Activated B cell treated with CpG ODN at 0.5 μM for 24 hours (primary cell): ENCODE measurements around the gene SCAMP4. TPM values are rescaled to one million over a fixed set of nuclear protein-coding genes. Genes with fewer than 3 reads are reported as not detected.

ENCODE experiments used
- ATAC-seq: fragments of 200-7000 bp; cut with Tn5 transposase; one replicate; pipeline ENCODE4 v1.10.0; 2021; ENCODE audit warnings: low read depth, mild to moderate bottlenecking, moderate library complexity
- CTCF ChIA-PET: fragments of 350-600 bp; sonication (Branson Sonifier 250); formaldehyde crosslinking; loops from one replicate; lab custom pipeline; 2021; ENCODE audit warnings: antibody characterized with exemption; lab: Charles Lee
- POLR2A ChIA-PET: fragments of 350-600 bp; sonication (Branson Sonifier 250); formaldehyde crosslinking; loops from one replicate; lab custom pipeline; 2021; ENCODE audit warnings: antibody characterized with exemption; lab: Charles Lee
- DNase-seq: peaks from one replicate; pipeline ENCODE4 v3.0.0; 2022
- H3K27ac Mint-ChIP-seq: one replicate; pipeline ENCODE4 v1.8.0; 2020; ENCODE audit warnings: mixed read lengths
- H3K27me3 Mint-ChIP-seq: one replicate; pipeline ENCODE4 v1.8.0; 2021; ENCODE audit warnings: mixed read lengths
- H3K36me3 Mint-ChIP-seq: one replicate; pipeline ENCODE4 v1.8.0; 2021; ENCODE audit warnings: low read depth, mixed read lengths
- H3K4me1 Mint-ChIP-seq: one replicate; pipeline ENCODE4 v1.8.0; 2021; ENCODE audit warnings: mixed read lengths
- H3K4me3 Mint-ChIP-seq: one replicate; pipeline ENCODE4 v1.8.0; 2020; ENCODE audit warnings: mild to moderate bottlenecking, mixed read lengths
- H3K9me3 Mint-ChIP-seq: one replicate; pipeline ENCODE4 v1.8.0; 2020; ENCODE audit warnings: mixed read lengths
- intact Hi-C: fragments of 100-400 bp; cut with micrococcal nuclease; formaldehyde crosslinking; loops from one replicate; pipeline ENCODE4 v1.15.1; 2024
- total RNA-seq: library from RNA; stranded (reverse); gene quantifications from 2 replicates; pipeline ENCODE4 v1.2.3, GENCODE V29; 2022
- TF ChIP-seq, protein P1 (sequence below): fragments of 200-600 bp; IDR thresholded peaks from one replicate; pipeline ENCODE4 v1.8.0; 2022; ENCODE audit warnings: antibody characterized with exemption, mild to moderate bottlenecking

The SCAMP4 gene
- total RNA-seq, 1 donor from 2014 or later, result 59.7 TPM

DNA sequence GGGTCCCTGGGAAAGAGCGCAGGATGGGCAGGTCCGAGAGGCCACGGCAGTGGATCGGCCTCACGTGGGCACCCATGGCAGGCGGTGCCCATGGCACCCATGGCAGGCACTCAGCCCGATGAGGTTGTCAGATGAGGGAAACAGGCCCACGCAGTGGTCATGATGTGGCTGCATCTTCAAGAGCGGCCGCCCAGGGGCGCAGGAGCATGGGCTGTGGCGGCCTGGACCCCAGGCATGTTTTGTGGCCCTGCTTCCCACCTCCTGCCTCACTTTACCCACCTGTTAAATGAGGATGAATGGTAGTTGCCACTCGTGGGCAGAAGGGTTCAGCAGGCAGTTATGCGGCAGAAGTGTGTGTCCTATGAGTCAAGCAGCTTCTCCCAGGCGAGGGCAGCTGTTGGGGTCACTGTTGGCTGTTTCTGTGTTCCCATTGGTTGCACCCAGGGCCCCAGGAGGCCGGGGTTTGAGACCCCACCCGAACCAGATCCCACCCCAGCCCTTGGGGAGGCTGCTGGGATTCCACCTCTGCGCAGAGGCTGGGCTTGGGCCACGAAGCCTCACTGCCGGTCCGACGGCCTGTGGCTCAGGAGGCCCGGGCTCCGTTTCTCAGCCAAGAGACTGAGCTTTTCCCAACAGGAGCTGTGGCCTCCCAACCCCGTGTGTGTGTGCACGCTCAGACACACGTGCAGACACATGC lies 65.8 kb downstream of the SCAMP4 start:
- H3K4me1 Mint-ChIP-seq, result peaks cover 20% of the 10 kb centered on the region
- ATAC-seq (no peak), DNase-seq (no peak)
- H3K36me3 Mint-ChIP-seq, result peaks cover 50% of the 10 kb centered on the region
- ChIA-PET CTCF (no interaction called here), POLR2A (no interaction called here)
- H3K27me3 Mint-ChIP-seq, result no peaks in the 10 kb centered on the region
- H3K4me3 Mint-ChIP-seq, result no peak overlapping the region
- no peaks in the 10 kb centered on the region for H3K9me3 Mint-ChIP-seq
- H3K27ac Mint-ChIP-seq, result no peak overlapping the region
- intact Hi-C loops, result no loop called here
- TF ChIP-seq, protein P1, sequence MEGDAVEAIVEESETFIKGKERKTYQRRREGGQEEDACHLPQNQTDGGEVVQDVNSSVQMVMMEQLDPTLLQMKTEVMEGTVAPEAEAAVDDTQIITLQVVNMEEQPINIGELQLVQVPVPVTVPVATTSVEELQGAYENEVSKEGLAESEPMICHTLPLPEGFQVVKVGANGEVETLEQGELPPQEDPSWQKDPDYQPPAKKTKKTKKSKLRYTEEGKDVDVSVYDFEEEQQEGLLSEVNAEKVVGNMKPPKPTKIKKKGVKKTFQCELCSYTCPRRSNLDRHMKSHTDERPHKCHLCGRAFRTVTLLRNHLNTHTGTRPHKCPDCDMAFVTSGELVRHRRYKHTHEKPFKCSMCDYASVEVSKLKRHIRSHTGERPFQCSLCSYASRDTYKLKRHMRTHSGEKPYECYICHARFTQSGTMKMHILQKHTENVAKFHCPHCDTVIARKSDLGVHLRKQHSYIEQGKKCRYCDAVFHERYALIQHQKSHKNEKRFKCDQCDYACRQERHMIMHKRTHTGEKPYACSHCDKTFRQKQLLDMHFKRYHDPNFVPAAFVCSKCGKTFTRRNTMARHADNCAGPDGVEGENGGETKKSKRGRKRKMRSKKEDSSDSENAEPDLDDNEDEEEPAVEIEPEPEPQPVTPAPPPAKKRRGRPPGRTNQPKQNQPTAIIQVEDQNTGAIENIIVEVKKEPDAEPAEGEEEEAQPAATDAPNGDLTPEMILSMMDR, result no peak

DNA sequence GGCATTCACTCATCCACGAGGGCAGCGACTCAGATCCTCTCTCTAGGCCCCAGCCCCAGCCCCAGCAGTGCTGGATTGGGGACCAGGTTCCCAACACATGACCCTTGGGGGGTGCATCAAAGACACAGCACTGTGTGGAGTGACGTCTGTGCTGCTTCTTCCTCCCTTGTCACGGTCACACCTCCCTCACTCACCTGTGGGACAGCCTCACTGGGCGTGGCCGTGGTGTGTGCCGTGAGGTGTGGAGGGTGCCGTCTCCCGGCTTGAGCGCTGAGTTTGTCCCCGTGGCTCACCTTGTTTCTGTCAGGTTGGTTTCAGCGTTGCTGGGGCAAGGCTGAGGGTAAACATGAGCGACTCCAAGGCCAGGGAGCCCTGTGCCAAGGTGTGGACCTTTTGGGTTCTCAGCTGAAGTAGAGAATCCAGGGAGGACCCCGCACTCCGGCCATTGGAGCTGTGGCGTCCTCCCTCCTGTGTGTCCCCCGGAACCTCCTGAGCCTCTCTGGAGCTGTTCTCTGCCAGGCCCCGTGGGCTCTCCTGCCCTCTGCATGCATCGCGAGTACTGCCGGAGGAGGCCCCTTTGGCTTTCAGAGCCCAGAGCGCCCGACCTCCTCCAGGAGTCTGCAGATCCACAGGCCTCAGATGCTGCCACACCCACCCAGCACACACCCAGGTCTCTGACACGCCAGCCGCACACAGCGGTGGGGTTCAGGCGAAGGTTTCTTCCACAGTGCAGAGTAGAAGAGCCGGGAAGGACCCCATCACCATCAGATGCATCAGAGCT lies 69.4 kb downstream of the SCAMP4 start:
- ATAC-seq (no peak), DNase-seq (no peak)
- Mint-ChIP-seq H3K27ac (no peak overlapping the region), H3K36me3 (peaks cover 47% of the 10 kb centered on the region), H3K9me3 (no peaks in the 10 kb centered on the region), H3K4me1 (peaks cover 10% of the 10 kb centered on the region), H3K27me3 (no peaks in the 10 kb centered on the region), H3K4me3 (no peak overlapping the region)
- TF ChIP-seq, protein P1, result no peak
- POLR2A ChIA-PET, result interaction anchor here (0.6 kb wide), 1 partner anchor 47 kb away, joined by 6 read pairs; no protein-coding TSS in a partner anchor
- CTCF ChIA-PET, result no interaction called here
- intact Hi-C loops, result no loop called here

DNA sequence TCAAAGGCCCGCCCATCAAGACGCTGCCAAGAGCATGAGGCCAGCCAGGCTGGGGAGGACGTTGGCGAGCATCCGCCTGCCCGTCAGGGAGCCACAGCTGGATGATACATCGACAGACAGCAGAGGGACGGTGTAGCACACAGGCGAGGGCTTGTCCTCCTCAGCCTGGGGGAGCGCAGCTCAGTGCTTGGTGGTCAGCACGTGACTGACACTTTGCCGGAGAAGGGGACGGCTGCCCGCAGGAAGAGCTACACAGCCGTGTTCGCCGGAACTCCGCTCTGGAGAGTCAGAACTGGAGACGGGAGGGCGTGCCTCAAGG lies 69.9 kb downstream of the SCAMP4 start:
- DNase-seq (no peak), ATAC-seq (no peak)
- no peak overlapping the region for H3K27ac Mint-ChIP-seq
- CTCF ChIA-PET, result no interaction called here
- H3K36me3 Mint-ChIP-seq, result peaks cover 44% of the 10 kb centered on the region
- no peaks in the 10 kb centered on the region for H3K27me3 Mint-ChIP-seq
- TF ChIP-seq, protein P1, result no peak
- H3K4me3 Mint-ChIP-seq, result no peak overlapping the region
- H3K4me1 Mint-ChIP-seq, result peaks cover 10% of the 10 kb centered on the region
- H3K9me3 Mint-ChIP-seq, result no peaks in the 10 kb centered on the region
- intact Hi-C loops, result no loop called here
- POLR2A ChIA-PET, result interaction anchor here (0.6 kb wide), 1 partner anchor 46 kb away, joined by 6 read pairs; no protein-coding TSS in a partner anchor

Other genes with a start within 250 kb of the SCAMP4 start
- gene ONECUT3, start 151.9 kb upstream of the SCAMP4 start, total RNA-seq, result not detected in 2 replicates
- gene ATP8B3, start 93.1 kb upstream of the SCAMP4 start, total RNA-seq, result 2.3 and 3.9 TPM in 2 replicates
- gene REXO1, start 56.9 kb upstream of the SCAMP4 start, total RNA-seq, result 56.3 and 69.6 TPM in 2 replicates
- gene KLF16, start 41.8 kb upstream of the SCAMP4 start, total RNA-seq, result 21.5 and 25.2 TPM in 2 replicates
- gene ABHD17A, start 19.9 kb upstream of the SCAMP4 start, total RNA-seq, result 57.4 and 64.3 TPM in 2 replicates
- gene ADAT3, start within 50 bp of the SCAMP4 start, total RNA-seq, result 8.5 and 14.1 TPM in 2 replicates
- 83.1 and 89.1 TPM in 2 replicates for gene CSNK1G2, start 35.8 kb downstream of the SCAMP4 start, total RNA-seq
- 55.1 and 57.3 TPM in 2 replicates for gene BTBD2, start 110.3 kb downstream of the SCAMP4 start, total RNA-seq
- 1,134 and 1,197 TPM in 2 replicates for gene MKNK2, start 145.8 kb downstream of the SCAMP4 start, total RNA-seq
- 179 and 189 TPM in 2 replicates for gene MOB3A, start 190.9 kb downstream of the SCAMP4 start, total RNA-seq
- 73.0 and 78.6 TPM in 2 replicates for gene IZUMO4, start 191.5 kb downstream of the SCAMP4 start, total RNA-seq
- 97.2 and 109 TPM in 2 replicates for gene AP3D1, start 246.2 kb downstream of the SCAMP4 start, total RNA-seq